GM18907 (cell line): ENCODE measurements around the gene LONP2.
"Not testable (repeated sequence)": the region's sequence is repeated elsewhere in the genome, so short reads cannot be mapped to it uniquely, and the experiment has no call there.

Source experiments
- ATAC-seq: cut with Tn5 transposase; IDR thresholded peaks from one replicate; pipeline ENCODE4 v1.9.1; 2021; ENCODE audit warnings: mild to moderate bottlenecking, moderate library complexity; ENCODE audit not compliant: unreplicated experiment

The LONP2 gene

GRCh38 chr16:48235556-48236136 is 8.5 kb upstream of the LONP2 start:
- no peak for ATAC-seq

GRCh38 chr16:48236286-48236685 is 7.8 kb upstream of the LONP2 start:
- no peak for ATAC-seq

DNA sequence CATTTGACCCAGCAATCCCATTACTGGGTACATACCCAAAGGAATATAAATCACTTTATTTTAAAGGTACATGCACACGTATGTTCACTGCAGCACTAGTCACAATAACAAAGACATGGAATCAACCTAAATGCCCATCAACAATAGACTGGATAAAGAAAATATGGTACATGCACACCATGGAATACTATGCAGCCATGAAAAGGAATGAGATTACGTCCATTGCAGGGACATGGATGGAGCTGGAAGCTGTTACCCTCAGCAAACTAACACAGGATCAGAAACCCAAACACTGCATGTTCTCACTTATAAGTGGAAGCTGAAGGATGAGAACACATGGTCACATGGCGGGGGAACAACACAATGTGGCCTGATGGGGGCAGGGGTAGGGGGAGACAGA is 4.0 kb upstream of the LONP2 start:
- ATAC-seq: not testable (repeated sequence)

DNA sequence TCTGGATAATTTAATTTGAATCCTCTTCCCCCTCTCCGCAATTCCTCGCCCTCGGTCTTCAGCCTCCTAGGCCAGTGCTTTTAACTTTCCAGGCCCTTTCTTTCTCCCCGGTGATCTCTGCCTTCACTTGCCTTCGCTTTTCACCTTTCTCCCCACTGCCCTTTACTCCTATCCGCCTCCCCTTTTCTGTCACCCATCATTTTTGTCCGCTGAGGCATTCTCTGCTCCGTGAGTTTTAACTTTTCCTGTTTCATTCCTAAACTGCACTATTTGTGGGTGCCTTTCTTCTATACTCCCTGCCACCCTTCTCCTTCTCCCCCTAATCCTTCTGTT is 729 bp downstream of the LONP2 start:
- no peak for ATAC-seq

GRCh38 chr16:48246066-48246465 is 2.0 kb downstream of the LONP2 start:
- ATAC-seq: no peak

DNA sequence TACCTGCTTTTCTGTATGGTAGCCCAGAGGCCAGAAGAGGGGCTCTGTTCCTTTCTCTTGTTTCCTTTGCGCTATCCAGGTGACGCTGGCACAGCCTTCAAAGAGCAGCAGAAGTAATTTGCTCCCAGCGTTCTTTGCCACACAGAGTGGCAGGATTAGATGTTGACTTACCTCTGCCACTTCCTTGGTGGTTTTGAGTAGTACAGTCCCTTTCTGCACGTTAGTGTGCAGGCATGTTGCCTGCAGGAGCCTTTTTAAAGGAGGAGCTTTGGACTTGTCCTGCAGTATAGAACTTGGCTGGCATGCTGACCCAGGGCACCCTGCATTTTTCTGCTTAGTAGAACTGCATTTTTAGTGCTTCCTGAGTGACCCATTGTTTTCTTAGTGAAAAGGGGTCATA is 3.2 kb downstream of the LONP2 start, which contains the start of gene ABCC11:
Gene ABCC11, minus strand, starts transcription at position 229 of the 400 bp plus-strand sequence. CDS start 15,618 bp downstream, outside the sequence.
- ATAC-seq: no peak

DNA sequence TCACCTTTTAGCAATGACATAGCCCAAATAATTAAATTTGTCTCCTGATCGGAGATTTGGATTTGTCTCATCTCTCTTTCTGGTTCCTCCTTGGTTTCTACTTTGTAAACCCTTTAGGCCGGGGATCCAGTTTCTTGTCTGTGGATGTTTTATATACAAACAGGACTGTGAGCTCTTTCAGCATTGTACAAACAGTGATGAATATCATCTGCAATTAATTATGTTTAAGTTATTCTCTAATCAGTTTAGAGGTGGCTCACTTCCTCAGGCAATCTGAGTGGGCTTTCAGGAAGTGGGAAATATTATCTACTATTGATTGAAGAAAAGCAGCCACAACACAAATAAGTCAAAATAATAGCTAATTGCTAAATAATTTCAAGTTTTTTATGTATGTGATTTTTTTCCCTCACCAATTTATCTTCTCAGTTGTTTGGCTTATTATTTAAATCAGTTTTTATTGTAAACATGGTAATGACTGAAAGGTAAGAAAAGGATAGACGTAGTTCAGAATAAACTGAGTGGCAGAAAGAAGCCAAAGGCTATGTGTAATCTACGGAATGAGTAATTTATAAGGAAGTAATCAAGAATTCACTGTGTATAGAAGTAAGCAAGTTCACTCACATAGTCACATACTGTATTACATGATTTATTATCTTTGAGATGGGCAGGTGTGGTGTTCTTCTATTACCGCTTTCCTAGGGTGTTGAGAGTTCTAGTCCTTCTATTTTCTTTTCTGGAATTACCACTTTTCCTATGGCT is 6.6 kb downstream of the LONP2 start:
- no peak for ATAC-seq

DNA sequence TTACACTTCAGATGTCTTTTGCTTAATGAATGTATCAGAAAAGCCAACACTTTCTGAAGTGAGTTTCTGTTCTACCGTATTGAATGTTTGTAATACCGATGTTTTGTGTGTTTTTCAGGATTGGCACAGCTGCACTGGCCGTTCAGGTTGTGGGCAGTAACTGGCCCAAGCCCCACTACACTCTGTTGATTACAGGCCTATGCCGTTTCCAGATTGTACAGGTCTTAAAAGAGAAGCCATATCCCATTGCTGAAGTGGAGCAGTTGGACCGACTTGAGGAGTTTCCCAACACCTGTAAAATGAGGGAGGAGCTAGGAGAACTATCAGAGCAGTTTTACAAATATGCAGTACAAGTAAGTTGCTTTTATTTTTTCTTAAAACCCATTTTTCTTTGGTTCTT is 7.9 kb downstream of the LONP2 start:
- no peak for ATAC-seq

DNA sequence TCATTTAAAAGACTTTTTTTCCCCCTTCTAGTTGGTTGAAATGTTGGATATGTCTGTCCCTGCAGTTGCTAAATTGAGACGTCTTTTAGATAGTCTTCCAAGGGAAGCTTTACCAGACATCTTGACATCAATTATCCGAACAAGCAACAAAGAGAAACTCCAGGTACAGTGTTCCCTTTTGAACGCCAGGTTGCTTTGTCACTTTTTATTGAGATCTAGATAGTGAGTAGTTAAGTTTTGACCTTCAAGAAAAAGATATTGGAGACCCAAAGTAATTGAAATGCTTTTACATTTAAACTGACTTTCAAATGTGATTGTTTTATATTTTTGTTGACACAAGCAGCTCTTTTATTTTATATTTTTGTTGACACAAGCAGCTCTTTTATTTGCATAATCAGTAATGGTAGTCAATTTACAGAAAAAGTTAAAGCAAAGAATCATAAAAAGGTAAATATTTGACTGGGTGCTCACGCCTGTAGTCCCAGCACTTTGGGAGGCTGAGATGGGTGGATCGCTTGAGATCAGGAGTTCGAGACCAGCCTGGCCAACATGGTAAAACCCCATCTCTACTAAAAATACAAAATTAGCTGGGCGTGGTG is 12.6 kb downstream of the LONP2 start:
- no peak for ATAC-seq

DNA sequence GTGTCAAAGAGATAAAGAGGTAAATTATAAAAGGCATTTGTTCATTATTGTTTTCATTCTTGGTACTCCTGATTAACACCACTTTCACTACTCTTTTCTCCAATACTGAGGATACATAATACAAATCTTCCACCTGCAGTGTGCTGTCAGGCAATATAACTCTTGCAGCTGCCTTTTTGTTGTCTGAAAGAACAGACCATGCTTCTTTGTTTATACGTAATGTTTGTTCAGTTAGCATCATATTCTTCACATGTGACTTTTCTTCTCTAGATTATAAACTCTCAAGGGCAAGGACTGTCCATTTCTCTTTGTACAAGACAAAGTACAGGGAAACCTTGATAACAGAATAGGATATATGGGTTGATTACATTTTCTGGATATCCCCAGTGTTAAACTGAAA is 17.5 kb downstream of the LONP2 start:
- no peak for ATAC-seq

- no peak for ATAC-seq
These were observed 18.5 kb downstream of the LONP2 start for GRCh38 chr16:48262631-48263030.

DNA sequence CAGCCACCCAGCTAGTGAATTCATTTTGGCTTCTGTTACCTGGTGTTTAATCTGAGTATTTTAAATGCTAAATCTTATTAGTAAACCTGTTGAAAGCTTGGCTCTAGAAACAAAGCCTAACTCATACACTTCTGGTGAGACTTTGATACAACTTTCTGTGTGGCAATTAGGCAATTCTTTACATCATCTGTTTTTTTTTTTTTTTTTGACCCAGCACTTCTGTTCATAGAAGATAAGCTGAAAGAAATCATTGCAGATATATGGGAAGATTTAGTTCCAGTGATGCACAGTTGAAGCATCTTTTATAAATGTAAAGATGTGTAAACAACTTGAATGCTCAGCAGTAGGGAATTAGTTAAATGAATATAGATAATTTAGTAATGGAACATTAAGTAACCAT is 24.9 kb downstream of the LONP2 start:
- ATAC-seq: no peak

DNA sequence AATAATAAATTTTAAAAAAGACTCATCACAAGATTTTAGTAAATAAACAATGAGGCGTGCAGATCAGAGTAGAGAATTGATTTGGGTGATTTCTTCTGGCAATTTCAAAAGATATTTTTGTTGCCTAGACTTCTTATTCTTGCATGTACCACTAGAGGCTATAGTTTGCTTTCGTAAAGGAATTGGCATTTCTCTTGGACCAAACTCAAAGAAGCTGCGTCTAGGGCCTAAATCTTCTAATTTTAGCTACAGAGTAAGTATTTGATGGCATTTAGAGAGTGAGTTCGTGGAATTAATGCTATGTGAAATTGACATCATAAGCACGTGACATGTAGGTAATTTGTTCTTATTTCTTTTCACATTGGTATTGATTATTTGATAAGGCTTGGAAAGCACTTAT is 27.6 kb downstream of the LONP2 start:
- ATAC-seq: no peak

- no peak for ATAC-seq
These were observed 28.8 kb downstream of the LONP2 start for GRCh38 chr16:48272837-48273421.

GRCh38 chr16:48274476-48274875 is 30.4 kb downstream of the LONP2 start:
- no peak for ATAC-seq

DNA sequence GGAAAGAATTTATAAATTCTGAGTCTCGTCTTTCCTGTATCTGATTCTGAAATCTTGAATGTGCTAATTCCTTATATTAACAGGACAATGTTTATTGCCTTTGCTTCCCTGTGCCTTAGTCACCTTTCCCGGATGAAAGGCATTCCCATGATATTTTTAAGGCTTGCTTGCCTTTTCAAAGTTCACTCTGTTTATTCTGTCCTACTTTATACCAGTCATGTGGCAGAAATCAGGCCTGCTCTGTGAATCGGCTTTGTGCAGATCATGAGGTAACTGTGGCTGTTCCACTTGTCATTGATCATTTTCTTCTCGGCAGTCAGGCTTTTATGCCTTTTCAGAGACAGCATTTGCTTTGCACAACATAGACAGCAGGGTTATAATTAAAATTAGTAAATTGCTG is 32.0 kb downstream of the LONP2 start:
- no peak for ATAC-seq

DNA sequence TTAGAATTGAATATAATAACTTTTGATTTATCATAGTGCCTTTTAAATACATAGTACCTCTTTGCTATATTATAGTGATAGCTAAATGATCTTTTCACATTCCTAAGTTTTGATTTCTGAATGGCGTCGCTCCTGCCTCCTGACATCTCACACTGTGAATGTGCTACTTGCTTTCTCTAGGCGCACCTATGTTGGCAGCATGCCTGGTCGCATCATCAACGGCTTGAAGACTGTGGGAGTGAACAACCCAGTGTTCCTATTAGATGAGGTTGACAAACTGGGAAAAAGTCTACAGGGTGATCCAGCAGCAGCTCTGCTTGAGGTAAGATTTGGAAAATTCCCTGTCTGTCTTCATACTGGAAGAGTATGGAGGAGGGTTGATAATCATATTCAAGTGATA is 33.1 kb downstream of the LONP2 start:
- ATAC-seq: no peak

GRCh38 chr16:48279199-48279598 is 35.1 kb downstream of the LONP2 start:
- ATAC-seq: no peak

GRCh38 chr16:48280546-48280945 is 36.4 kb downstream of the LONP2 start:
- ATAC-seq: no peak

- no peak for ATAC-seq
These were observed 38.6 kb downstream of the LONP2 start for GRCh38 chr16:48282636-48283263.

GRCh38 chr16:48284772-48285409 is 40.8 kb downstream of the LONP2 start:
- ATAC-seq: no peak
